Measurements from ENCODE around the gene ZNF519.

DNA sequence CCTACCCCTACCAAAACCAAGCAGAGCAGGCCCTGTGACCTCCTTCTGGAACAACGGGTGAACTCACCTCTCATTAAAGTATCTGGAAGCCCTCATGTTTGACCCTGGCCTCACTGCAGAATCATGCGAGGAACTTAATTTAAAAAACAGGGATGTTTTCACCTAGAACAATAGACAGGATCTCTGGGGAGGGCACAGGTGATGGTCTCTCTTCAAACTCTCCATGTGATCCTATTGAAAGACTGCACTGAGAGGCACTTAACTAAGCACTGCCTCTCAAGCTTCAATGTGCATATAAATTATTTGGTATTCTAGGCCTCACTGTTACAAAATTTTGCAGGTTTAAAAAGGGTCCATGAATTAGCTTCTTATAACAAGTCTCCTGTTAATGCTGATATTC lies 7.5 kb downstream of the ZNF519 start:
- no peak for TF ChIP-seq FOXK2 (IDR thresholded peaks at IDR 0.05)
- no peak for TF ChIP-seq SP1 (IDR thresholded peaks at IDR 0.05)
- no peak for TF ChIP-seq TARDBP (IDR thresholded peaks at IDR 0.05)
- no peak for TF ChIP-seq FOXA1 (IDR thresholded peaks at IDR 0.05)
- no peak for TF ChIP-seq SUZ12 (IDR thresholded peaks at IDR 0.05)
- no peak for TF ChIP-seq L3MBTL2 (conservative IDR thresholded peaks at IDR 0.05)
- TF ChIP-seq CTBP1 (IDR thresholded peaks at IDR 0.05; ENCODE audit: borderline replicate concordance), result no peak
- no peak for TF ChIP-seq BHLHE40 (IDR thresholded peaks at IDR 0.05; ENCODE audit: borderline replicate concordance)
- no peak for TF ChIP-seq LEF1 (IDR thresholded peaks at IDR 0.05; ENCODE audit: borderline replicate concordance)
- TF ChIP-seq FOXM1 (IDR thresholded peaks at IDR 0.05; ENCODE audit: borderline replicate concordance), result no peak
- TF ChIP-seq ZNF384 (IDR thresholded peaks at IDR 0.05), result no peak
- no peak for TF ChIP-seq ELF4 (IDR thresholded peaks at IDR 0.05)
- no peak for TF ChIP-seq NFRKB (IDR thresholded peaks at IDR 0.05)
